H9 (cell line): ENCODE measurements around the gene PRR16. TPM values are rescaled to one million over a fixed set of nuclear protein-coding genes. Genes with fewer than 3 reads are reported as not detected.

Experiments used
- DNase-seq: peaks from one replicate; pipeline ENCODE4 v3.0.0-alpha.2; 2017
- H2AFZ ChIP-seq: one replicate; pipeline ENCODE4 v1.6.1; 2013; ENCODE audit warnings: mild to moderate bottlenecking, low read length, control low read depth, moderate library complexity
- H2AK5ac ChIP-seq: 2 replicates; pipeline ENCODE4 v1.6.1; 2013; ENCODE audit warnings: low read length, control low read depth, mixed read lengths; ENCODE audit not compliant: insufficient read length
- H2BK120ac ChIP-seq: one replicate; pipeline ENCODE4 v1.6.1; 2013; ENCODE audit warnings: low read depth, mild to moderate bottlenecking, low read length, control low read depth, inconsistent platforms; ENCODE audit not compliant: poor library complexity, severe bottlenecking
- H2BK12ac ChIP-seq: 2 replicates; pipeline ENCODE4 v1.6.1; 2013; ENCODE audit warnings: low read length, control low read depth, mixed read lengths, low read depth; ENCODE audit not compliant: insufficient read length
- H2BK15ac ChIP-seq: 2 replicates; pipeline ENCODE4 v1.6.1; 2013; ENCODE audit warnings: low read depth, low read length, control low read depth
- H2BK20ac ChIP-seq: one replicate; pipeline ENCODE4 v1.6.1; 2013; ENCODE audit warnings: low read depth, mild to moderate bottlenecking, low read length, control low read depth, inconsistent platforms; ENCODE audit not compliant: poor library complexity, severe bottlenecking
- H2BK5ac ChIP-seq: 2 replicates; pipeline ENCODE4 v1.6.1; 2013; ENCODE audit warnings: low read length, control low read depth, mixed read lengths; ENCODE audit not compliant: insufficient read length
- H3K14ac ChIP-seq: 2 replicates; pipeline ENCODE4 v1.6.1; 2013; ENCODE audit warnings: low read length, control low read depth; ENCODE audit not compliant: insufficient read depth
- H3K18ac ChIP-seq: 2 replicates; pipeline ENCODE4 v1.6.1; 2013; ENCODE audit warnings: low read depth, mild to moderate bottlenecking, mixed read lengths, low read length, control low read depth; ENCODE audit not compliant: insufficient read length
- H3K23ac ChIP-seq: 2 replicates; pipeline ENCODE4 v1.6.1; 2013; ENCODE audit warnings: low read length, control low read depth, mixed read lengths, low read depth; ENCODE audit not compliant: insufficient read length
- H3K23me2 ChIP-seq: 2 replicates; pipeline ENCODE4 v1.6.1; 2013; ENCODE audit warnings: low read depth, mild to moderate bottlenecking, mixed read lengths, low read length, control low read depth; ENCODE audit not compliant: insufficient read length, poor library complexity, severe bottlenecking
- H3K27ac ChIP-seq: 2 replicates; pipeline ENCODE4 v1.5.1; 2013; ENCODE audit warnings: low read length, control low read depth, mixed read lengths, low read depth; ENCODE audit not compliant: insufficient read length
- H3K27me3 ChIP-seq: 2 replicates; pipeline ENCODE4 v1.6.1; 2013; ENCODE audit warnings: low read length, control low read depth, inconsistent platforms; ENCODE audit not compliant: insufficient read depth
- H3K4ac ChIP-seq: 2 replicates; pipeline ENCODE4 v1.6.1; 2013; ENCODE audit warnings: low read depth, mild to moderate bottlenecking, control low read depth, inconsistent platforms, low read length, moderate library complexity
- H3K4me1 ChIP-seq: 2 replicates; pipeline ENCODE4 v1.6.1; 2013; ENCODE audit warnings: low read length, control low read depth, inconsistent platforms; ENCODE audit not compliant: insufficient read depth
- H3K4me2 ChIP-seq: 2 replicates; pipeline ENCODE4 v1.6.1; 2013; ENCODE audit warnings: low read length, control low read depth, mixed read lengths; ENCODE audit not compliant: insufficient read length, insufficient read depth
- H3K56ac ChIP-seq: 2 replicates; pipeline ENCODE4 v1.6.1; 2013; ENCODE audit warnings: low read depth, mild to moderate bottlenecking, mixed read lengths, low read length, control low read depth; ENCODE audit not compliant: insufficient read length
- H3K79me1 ChIP-seq: 2 replicates; pipeline ENCODE4 v1.6.1; 2013; ENCODE audit warnings: low read depth, mild to moderate bottlenecking, moderate library complexity, low read length, control low read depth, inconsistent platforms; ENCODE audit not compliant: insufficient read depth, poor library complexity, severe bottlenecking
- H3K79me2 ChIP-seq: 2 replicates; pipeline ENCODE4 v1.6.1; 2013; ENCODE audit warnings: low read length, control low read depth, inconsistent platforms; ENCODE audit not compliant: insufficient read depth
- H3K9ac ChIP-seq: 2 replicates; pipeline ENCODE4 v1.6.1; 2013; ENCODE audit warnings: low read length, control low read depth, mixed read lengths; ENCODE audit not compliant: insufficient read length; ENCODE audit errors: extremely low read depth
- H3K9me3 ChIP-seq: one replicate; pipeline ENCODE4 v1.6.1; 2013; ENCODE audit warnings: low read depth, low read length, inconsistent platforms; ENCODE audit not compliant: control insufficient read depth
- H3T11ph ChIP-seq: one replicate; pipeline ENCODE4 v1.6.1; 2013; ENCODE audit warnings: mild to moderate bottlenecking, low read length, control low read depth, inconsistent platforms
- H4K20me1 ChIP-seq: one replicate; pipeline ENCODE4 v1.6.1; 2013; ENCODE audit not compliant: control insufficient read depth, insufficient read length, insufficient read depth
- H4K5ac ChIP-seq: 2 replicates; pipeline ENCODE4 v1.6.1; 2013; ENCODE audit warnings: low read depth, mild to moderate bottlenecking, mixed read lengths, low read length, control low read depth; ENCODE audit not compliant: insufficient read length
- H4K8ac ChIP-seq: replicated peaks from 2 replicates; pipeline ENCODE4 v1.6.1; 2013; ENCODE audit warnings: low read length, control low read depth, mixed read lengths, low read depth; ENCODE audit not compliant: insufficient read length
- H4K91ac ChIP-seq: 2 replicates; pipeline ENCODE4 v1.6.1; 2013; ENCODE audit warnings: low read depth, mild to moderate bottlenecking, moderate library complexity, mixed read lengths, low read length, control low read depth; ENCODE audit not compliant: insufficient read length
- H3K27ac Mint-ChIP-seq, 3 experiments: 2 replicates in 2 of 3; 3 replicates in 1 of 3; pipeline ENCODE4 v1.8.0; 2020 to 2021; ENCODE audit warnings: mixed read lengths in 3 of 3, mild to moderate bottlenecking in 1 of 3, moderate library complexity in 1 of 3
- H3K27me3 Mint-ChIP-seq: 2 replicates; pipeline ENCODE4 v1.8.0; 2021; ENCODE audit warnings: low read depth, mild to moderate bottlenecking, moderate library complexity, mixed read lengths
- H3K36me3 Mint-ChIP-seq, 3 experiments: 2 replicates in 2 of 3; 3 replicates in 1 of 3; pipeline ENCODE4 v1.8.0; 2020 to 2021; ENCODE audit warnings: low read depth in 3 of 3, mixed read lengths in 3 of 3; ENCODE audit not compliant: insufficient read depth in 1 of 3
- H3K4me1 Mint-ChIP-seq, 2 experiments: 2 replicates each; pipeline ENCODE4 v1.8.0; 2020; ENCODE audit warnings: mixed read lengths in 2 of 2
- H3K4me3 Mint-ChIP-seq, 2 experiments: 2 replicates in 1 of 2; 3 replicates in 1 of 2; pipeline ENCODE4 v1.8.0; 2020 to 2021; ENCODE audit warnings: mild to moderate bottlenecking in 2 of 2, mixed read lengths in 2 of 2, moderate library complexity in 1 of 2
- H3K9me3 Mint-ChIP-seq, 2 experiments: 2 replicates in 1 of 2; 3 replicates in 1 of 2; pipeline ENCODE4 v1.8.0; 2020; ENCODE audit warnings: mild to moderate bottlenecking in 2 of 2, mixed read lengths in 2 of 2, moderate library complexity in 1 of 2
- total RNA-seq: library from RNA; stranded (reverse); gene quantifications from 2 replicates; pipeline ENCODE4 v1.2.1, GENCODE V29; 2021
- TF ChIP-seq, protein P1 (sequence below): fragments of 200-600 bp; sonication (generic); conservative IDR thresholded peaks from 3 replicates; pipeline ENCODE4 v1.8.0; 2021; ENCODE audit warnings: antibody characterized with exemption, mild to moderate bottlenecking

PRR16 gene
- total RNA-seq, 1 experiment from 2014 or later, result 0.13 TPM

- Histone ChIP-seq H3K79me2 (peaks cover 1% of the 10 kb centered on the region; the same call in 1 of the 2 replicates), H2BK15ac (no peak overlapping the region), H3K27me3 (peaks cover 7% of the 10 kb centered on the region; the same call in 1 of the 2 replicates), H3K9ac (no peak overlapping the region), H3K27ac (no peak overlapping the region), H4K91ac (no peak overlapping the region), H3K18ac (no peak overlapping the region), H3K4me2 (peak overlapping the region; percentile 44), H3K4me1 (peaks cover 2% of the 10 kb centered on the region; the same call in 1 of the 2 replicates), H3T11ph (no peak overlapping the region), H2BK12ac (no peak overlapping the region), H3K79me1 (no peaks in the 10 kb centered on the region), H2BK20ac (no peak overlapping the region), H2AFZ (no peak overlapping the region), H4K5ac (no peak overlapping the region), H3K4ac (no peak overlapping the region), H2BK120ac (no peak overlapping the region), H3K23ac (no peak overlapping the region), H3K14ac (no peak overlapping the region), H3K23me2 (no peaks in the 10 kb centered on the region), H2AK5ac (no peak overlapping the region), H4K20me1 (no peaks in the 10 kb centered on the region), H2BK5ac (no peak overlapping the region), H4K8ac (no peak overlapping the region), H3K56ac (no peak overlapping the region), H3K9me3 (no peaks in the 10 kb centered on the region)
- H3K36me3 Mint-ChIP-seq, result peaks cover 17 to 31% (median 22%) of the 10 kb centered on the region in 3 experiments
- H3K27ac Mint-ChIP-seq, result no peak overlapping the region
- TF ChIP-seq, protein P1, sequence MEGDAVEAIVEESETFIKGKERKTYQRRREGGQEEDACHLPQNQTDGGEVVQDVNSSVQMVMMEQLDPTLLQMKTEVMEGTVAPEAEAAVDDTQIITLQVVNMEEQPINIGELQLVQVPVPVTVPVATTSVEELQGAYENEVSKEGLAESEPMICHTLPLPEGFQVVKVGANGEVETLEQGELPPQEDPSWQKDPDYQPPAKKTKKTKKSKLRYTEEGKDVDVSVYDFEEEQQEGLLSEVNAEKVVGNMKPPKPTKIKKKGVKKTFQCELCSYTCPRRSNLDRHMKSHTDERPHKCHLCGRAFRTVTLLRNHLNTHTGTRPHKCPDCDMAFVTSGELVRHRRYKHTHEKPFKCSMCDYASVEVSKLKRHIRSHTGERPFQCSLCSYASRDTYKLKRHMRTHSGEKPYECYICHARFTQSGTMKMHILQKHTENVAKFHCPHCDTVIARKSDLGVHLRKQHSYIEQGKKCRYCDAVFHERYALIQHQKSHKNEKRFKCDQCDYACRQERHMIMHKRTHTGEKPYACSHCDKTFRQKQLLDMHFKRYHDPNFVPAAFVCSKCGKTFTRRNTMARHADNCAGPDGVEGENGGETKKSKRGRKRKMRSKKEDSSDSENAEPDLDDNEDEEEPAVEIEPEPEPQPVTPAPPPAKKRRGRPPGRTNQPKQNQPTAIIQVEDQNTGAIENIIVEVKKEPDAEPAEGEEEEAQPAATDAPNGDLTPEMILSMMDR, result no peak
- H3K9me3 Mint-ChIP-seq, result peaks cover 10 to 15% of the 10 kb centered on the region in 2 experiments; a peak in 3 of 5 replicates
- peaks cover 38% of the 10 kb centered on the region for H3K27me3 Mint-ChIP-seq
- peaks cover 45 to 61% of the 10 kb centered on the region in 2 experiments for H3K4me1 Mint-ChIP-seq
- no peak for DNase-seq
- no peak overlapping the region for H3K4me3 Mint-ChIP-seq
Observed at GRCh38 chr5:120706877-120707276, 242.8 kb downstream of the PRR16 start.
